Testis (tissue), 3 donors: ENCODE measurements around the gene RNF126. TPM values are rescaled to one million over a fixed set of nuclear protein-coding genes. Genes with fewer than 3 reads are reported as not detected.
"Not testable (repeated sequence)": the region's sequence is repeated elsewhere in the genome, so short reads cannot be mapped to it uniquely, and the experiment has no call there.

ENCODE experiments used
- DNase-seq: peaks from one replicate; pipeline ENCODE4 v3.0.0-alpha.2; 2019
- H3K27ac ChIP-seq, 2 donors: fragments of 200-600 bp; sonication (generic); one replicate each; pipeline ENCODE4 v1.5.1; 2019
- H3K27me3 ChIP-seq: fragments of 200-600 bp; sonication (generic); one replicate; pipeline ENCODE4 v1.5.1; 2019
- H3K36me3 ChIP-seq: fragments of 200-600 bp; sonication (generic); one replicate; pipeline ENCODE4 v1.5.1; 2017; ENCODE audit warnings: low read depth; ENCODE audit errors: missing control alignments
- H3K4me1 ChIP-seq: fragments of 200-600 bp; sonication (generic); one replicate; pipeline ENCODE4 v1.5.1; 2019
- H3K4me3 ChIP-seq, 2 donors: fragments of 200-600 bp; sonication (generic); one replicate each; pipeline ENCODE4 v1.5.1; 2017 to 2019
- H3K9me3 ChIP-seq: fragments of 200-600 bp; sonication (generic); one replicate; pipeline ENCODE4 v1.5.1; 2017
- CTCF ChIP-seq, 3 experiments: fragments of 450-650 bp in 2 of 3; fragments of 200-600 bp in 1 of 3; sonication (generic) in 1 of 3; IDR thresholded peaks; one replicate each; pipeline ENCODE4 v1.5.1; 2016 to 2019; ENCODE audit warnings: antibody characterized with exemption in 3 of 3, mild to moderate bottlenecking in 2 of 3, moderate library complexity in 1 of 3
- POLR2A ChIP-seq: fragments of 450-650 bp; IDR thresholded peaks from one replicate; pipeline ENCODE4 v1.6.1; 2017; ENCODE audit warnings: antibody characterized with exemption, mild to moderate bottlenecking, moderate library complexity
- WGBS, 2 donors: methylation state at CpG; one replicate each; pipeline ENCODE4 v1.1.5; 2018; 5-methylcytosine and 5-hydroxymethylcytosine counted together
- intact Hi-C: fragments of 100-400 bp; cut with DNase I; formaldehyde crosslinking; loops from one replicate; pipeline ENCODE4 v1.15.1; 2023; ENCODE audit warnings: low total_unique reads
- polyA plus RNA-seq: library from polyadenylated mRNA; stranded (reverse); fragments of 350-450 nt; fragmentation: Illumina TruSeq; extraction: RNeasy Lipid Tissue Mini Kit (QIAGEN cat#74804); gene quantifications from one replicate; pipeline ENCODE4 v1.2.3, GENCODE V29; 2014; ENCODE audit warnings: low read depth, low replicate concordance; ENCODE audit not compliant: insufficient read depth
- total RNA-seq, 2 donors: library from RNA; depleted of rRNA; stranded (reverse); fragments of >200 nt; gene quantifications; one replicate each; pipeline ENCODE4 v1.2.3, GENCODE V29; 2016

The RNF126 gene
- total and polyA plus RNA-seq, 3 donors from 2014 or later, result 107 to 158 (median 148) TPM

- Histone ChIP-seq H3K9me3 (no peaks in the 10 kb centered on the region), H3K4me3 (no peak overlapping the region), H3K36me3 (no peaks in the 10 kb centered on the region), H3K27ac (no peak overlapping the region), H3K4me1 (peaks cover 8% of the 10 kb centered on the region), H3K27me3 (no peaks in the 10 kb centered on the region)
- intact Hi-C loops, result no loop called here
- WGBS, 2 donors, result 53 to 57% methylated on average over 4 of the region's 4 CpGs
- TF ChIP-seq CTCF (IDR thresholded peaks at IDR 0.05) (no peak), POLR2A (no peak)
- DNase-seq, result no peak
Observed at GRCh38 chr19:703329-703650, 40.3 kb upstream of the RNF126 start.

- 76 to 79% methylated on average over 6 of the region's 6 CpGs for WGBS, 2 donors
- H3K27me3 ChIP-seq, H3K4me3 ChIP-seq, intact Hi-C loops, H3K27ac ChIP-seq, H3K36me3 ChIP-seq, H3K9me3 ChIP-seq, DNase-seq, H3K4me1 ChIP-seq: not testable (repeated sequence)
Observed at GRCh38 chr19:702847-703246, 39.8 kb upstream of the RNF126 start.

- H3K27me3 ChIP-seq, H3K27ac ChIP-seq, H3K36me3 ChIP-seq, H3K4me1 ChIP-seq, H3K4me3 ChIP-seq, H3K9me3 ChIP-seq, intact Hi-C loops, DNase-seq: not testable (repeated sequence)
- 76% methylated on average over 9 to 14 of the region's 14 CpGs for WGBS, 2 donors
Observed at GRCh38 chr19:699885-700284, 36.9 kb upstream of the RNF126 start.

GRCh38 chr19:698529-698928 lies 35.5 kb upstream of the RNF126 start:
- H3K27ac ChIP-seq, H3K27me3 ChIP-seq, H3K4me1 ChIP-seq, DNase-seq, H3K36me3 ChIP-seq, intact Hi-C loops, H3K4me3 ChIP-seq, H3K9me3 ChIP-seq: not testable (repeated sequence)
- WGBS, 2 donors, result 94 to 97% methylated on average over 15 of the region's 15 CpGs

GRCh38 chr19:695352-695949 lies 32.4 kb upstream of the RNF126 start, which contains the start of gene PRSS57:
TSS of gene PRSS57 (minus strand) at chr19:695452. CDS start at chr19:695430, 22 bp downstream.
- Histone ChIP-seq H3K4me1 (no peaks in the 10 kb centered on the region), H3K9me3 (no peaks in the 10 kb centered on the region), H3K4me3 (no peak within 1 kb of the TSS), H3K27ac (no peak within 1 kb of the TSS), H3K36me3 (no peaks in the 10 kb centered on the region), H3K27me3 (no peaks in the 10 kb centered on the region)
- 77 to 85% methylated on average over 23 to 30 of the region's 31 CpGs for WGBS, 2 donors
- DNase-seq, result no peak
- no peak for TF ChIP-seq CTCF (IDR thresholded peaks at IDR 0.05)
- no peak for TF ChIP-seq POLR2A
- intact Hi-C loops, result no loop called here

GRCh38 chr19:694481-695351 lies 31.7 kb upstream of the RNF126 start:
- no peak for DNase-seq
- Histone ChIP-seq H3K9me3 (no peaks in the 10 kb centered on the region), H3K4me1 (no peaks in the 10 kb centered on the region), H3K27me3 (no peaks in the 10 kb centered on the region), H3K36me3 (no peaks in the 10 kb centered on the region), H3K27ac (no peak overlapping the region), H3K4me3 (no peak overlapping the region)
- 49 to 74% methylated on average over 33 to 41 of the region's 41 CpGs for WGBS, 2 donors
- intact Hi-C loops, result no loop called here
- no peak for TF ChIP-seq CTCF (IDR thresholded peaks at IDR 0.05)
- no peak for TF ChIP-seq POLR2A
